H9 (cell line): ENCODE data around the gene DDX27. TPM values are rescaled to one million over a fixed set of nuclear protein-coding genes. Genes with fewer than 3 reads are reported as not detected.

Experiments used
- DNase-seq: peaks from one replicate; pipeline ENCODE4 v3.0.0-alpha.2; 2017
- H2AFZ ChIP-seq: one replicate; pipeline ENCODE4 v1.6.1; 2013; ENCODE audit warnings: mild to moderate bottlenecking, low read length, control low read depth, moderate library complexity
- H2AK5ac ChIP-seq: 2 replicates; pipeline ENCODE4 v1.6.1; 2013; ENCODE audit warnings: low read length, control low read depth, mixed read lengths; ENCODE audit not compliant: insufficient read length
- H2BK120ac ChIP-seq: one replicate; pipeline ENCODE4 v1.6.1; 2013; ENCODE audit warnings: low read depth, mild to moderate bottlenecking, low read length, control low read depth, inconsistent platforms; ENCODE audit not compliant: poor library complexity, severe bottlenecking
- H2BK12ac ChIP-seq: 2 replicates; pipeline ENCODE4 v1.6.1; 2013; ENCODE audit warnings: low read length, control low read depth, mixed read lengths, low read depth; ENCODE audit not compliant: insufficient read length
- H2BK15ac ChIP-seq: 2 replicates; pipeline ENCODE4 v1.6.1; 2013; ENCODE audit warnings: low read depth, low read length, control low read depth
- H2BK20ac ChIP-seq: one replicate; pipeline ENCODE4 v1.6.1; 2013; ENCODE audit warnings: low read depth, mild to moderate bottlenecking, low read length, control low read depth, inconsistent platforms; ENCODE audit not compliant: poor library complexity, severe bottlenecking
- H2BK5ac ChIP-seq: 2 replicates; pipeline ENCODE4 v1.6.1; 2013; ENCODE audit warnings: low read length, control low read depth, mixed read lengths; ENCODE audit not compliant: insufficient read length
- H3K14ac ChIP-seq: 2 replicates; pipeline ENCODE4 v1.6.1; 2013; ENCODE audit warnings: low read length, control low read depth; ENCODE audit not compliant: insufficient read depth
- H3K18ac ChIP-seq: 2 replicates; pipeline ENCODE4 v1.6.1; 2013; ENCODE audit warnings: low read depth, mild to moderate bottlenecking, mixed read lengths, low read length, control low read depth; ENCODE audit not compliant: insufficient read length
- H3K23ac ChIP-seq: 2 replicates; pipeline ENCODE4 v1.6.1; 2013; ENCODE audit warnings: low read length, control low read depth, mixed read lengths, low read depth; ENCODE audit not compliant: insufficient read length
- H3K23me2 ChIP-seq: 2 replicates; pipeline ENCODE4 v1.6.1; 2013; ENCODE audit warnings: low read depth, mild to moderate bottlenecking, mixed read lengths, low read length, control low read depth; ENCODE audit not compliant: insufficient read length, poor library complexity, severe bottlenecking
- H3K27ac ChIP-seq: 2 replicates; pipeline ENCODE4 v1.5.1; 2013; ENCODE audit warnings: low read length, control low read depth, mixed read lengths, low read depth; ENCODE audit not compliant: insufficient read length
- H3K27me3 ChIP-seq: 2 replicates; pipeline ENCODE4 v1.6.1; 2013; ENCODE audit warnings: low read length, control low read depth, inconsistent platforms; ENCODE audit not compliant: insufficient read depth
- H3K4ac ChIP-seq: 2 replicates; pipeline ENCODE4 v1.6.1; 2013; ENCODE audit warnings: low read depth, mild to moderate bottlenecking, control low read depth, inconsistent platforms, low read length, moderate library complexity
- H3K4me1 ChIP-seq: 2 replicates; pipeline ENCODE4 v1.6.1; 2013; ENCODE audit warnings: low read length, control low read depth, inconsistent platforms; ENCODE audit not compliant: insufficient read depth
- H3K4me2 ChIP-seq: 2 replicates; pipeline ENCODE4 v1.6.1; 2013; ENCODE audit warnings: low read length, control low read depth, mixed read lengths; ENCODE audit not compliant: insufficient read length, insufficient read depth
- H3K56ac ChIP-seq: 2 replicates; pipeline ENCODE4 v1.6.1; 2013; ENCODE audit warnings: low read depth, mild to moderate bottlenecking, mixed read lengths, low read length, control low read depth; ENCODE audit not compliant: insufficient read length
- H3K79me1 ChIP-seq: 2 replicates; pipeline ENCODE4 v1.6.1; 2013; ENCODE audit warnings: low read depth, mild to moderate bottlenecking, moderate library complexity, low read length, control low read depth, inconsistent platforms; ENCODE audit not compliant: insufficient read depth, poor library complexity, severe bottlenecking
- H3K79me2 ChIP-seq: 2 replicates; pipeline ENCODE4 v1.6.1; 2013; ENCODE audit warnings: low read length, control low read depth, inconsistent platforms; ENCODE audit not compliant: insufficient read depth
- H3K9ac ChIP-seq: 2 replicates; pipeline ENCODE4 v1.6.1; 2013; ENCODE audit warnings: low read length, control low read depth, mixed read lengths; ENCODE audit not compliant: insufficient read length; ENCODE audit errors: extremely low read depth
- H3K9me3 ChIP-seq: one replicate; pipeline ENCODE4 v1.6.1; 2013; ENCODE audit warnings: low read depth, low read length, inconsistent platforms; ENCODE audit not compliant: control insufficient read depth
- H3T11ph ChIP-seq: one replicate; pipeline ENCODE4 v1.6.1; 2013; ENCODE audit warnings: mild to moderate bottlenecking, low read length, control low read depth, inconsistent platforms
- H4K20me1 ChIP-seq: one replicate; pipeline ENCODE4 v1.6.1; 2013; ENCODE audit not compliant: control insufficient read depth, insufficient read length, insufficient read depth
- H4K5ac ChIP-seq: 2 replicates; pipeline ENCODE4 v1.6.1; 2013; ENCODE audit warnings: low read depth, mild to moderate bottlenecking, mixed read lengths, low read length, control low read depth; ENCODE audit not compliant: insufficient read length
- H4K8ac ChIP-seq: replicated peaks from 2 replicates; pipeline ENCODE4 v1.6.1; 2013; ENCODE audit warnings: low read length, control low read depth, mixed read lengths, low read depth; ENCODE audit not compliant: insufficient read length
- H4K91ac ChIP-seq: 2 replicates; pipeline ENCODE4 v1.6.1; 2013; ENCODE audit warnings: low read depth, mild to moderate bottlenecking, moderate library complexity, mixed read lengths, low read length, control low read depth; ENCODE audit not compliant: insufficient read length
- H3K27ac Mint-ChIP-seq, 3 experiments: 2 replicates in 2 of 3; 3 replicates in 1 of 3; pipeline ENCODE4 v1.8.0; 2020 to 2021; ENCODE audit warnings: mixed read lengths in 3 of 3, mild to moderate bottlenecking in 1 of 3, moderate library complexity in 1 of 3
- H3K27me3 Mint-ChIP-seq: 2 replicates; pipeline ENCODE4 v1.8.0; 2021; ENCODE audit warnings: low read depth, mild to moderate bottlenecking, moderate library complexity, mixed read lengths
- H3K36me3 Mint-ChIP-seq, 3 experiments: 2 replicates in 2 of 3; 3 replicates in 1 of 3; pipeline ENCODE4 v1.8.0; 2020 to 2021; ENCODE audit warnings: low read depth in 3 of 3, mixed read lengths in 3 of 3; ENCODE audit not compliant: insufficient read depth in 1 of 3
- H3K4me1 Mint-ChIP-seq, 2 experiments: 2 replicates each; pipeline ENCODE4 v1.8.0; 2020; ENCODE audit warnings: mixed read lengths in 2 of 2
- H3K4me3 Mint-ChIP-seq, 2 experiments: 2 replicates in 1 of 2; 3 replicates in 1 of 2; pipeline ENCODE4 v1.8.0; 2020 to 2021; ENCODE audit warnings: mild to moderate bottlenecking in 2 of 2, mixed read lengths in 2 of 2, moderate library complexity in 1 of 2
- H3K9me3 Mint-ChIP-seq, 2 experiments: 2 replicates in 1 of 2; 3 replicates in 1 of 2; pipeline ENCODE4 v1.8.0; 2020; ENCODE audit warnings: mild to moderate bottlenecking in 2 of 2, mixed read lengths in 2 of 2, moderate library complexity in 1 of 2
- CTCF ChIP-seq: fragments of 200-600 bp; sonication (generic); conservative IDR thresholded peaks from 3 replicates; pipeline ENCODE4 v1.8.0; 2021; ENCODE audit warnings: antibody characterized with exemption, mild to moderate bottlenecking
- WGBS: extraction: QIAGEN DNeasy Blood & Tissue Kit; methylation state at CpG from one replicate; pipeline ENCODE4 v1.1.7; 2013; ENCODE audit warnings: missing lambda C conversion rate, low lambda C conversion rate, mixed read lengths; ENCODE audit not compliant: insufficient read length; ENCODE audit errors: extremely low coverage; 5-methylcytosine and 5-hydroxymethylcytosine counted together
- total RNA-seq: library from RNA; stranded (reverse); gene quantifications from 2 replicates; pipeline ENCODE4 v1.2.1, GENCODE V29; 2021

Gene DDX27
- total RNA-seq, 1 experiment from 2014 or later, result 46.9 TPM

GRCh38 chr20:49279677-49280462 is 60.7 kb downstream of the DDX27 start:
- H3K4me1 Mint-ChIP-seq, result peaks cover 51 to 59% of the 10 kb centered on the region in 2 experiments

More at GRCh38 chr20:49279677-49280462, 60.7 kb downstream of the DDX27 start:
- peaks cover 19% of the 10 kb centered on the region for H3K27me3 Mint-ChIP-seq
- Histone ChIP-seq H3K18ac (no peak overlapping the region), H3K4ac (no peak overlapping the region), H4K8ac (no peak overlapping the region), H3K27me3 (no peaks in the 10 kb centered on the region), H2BK20ac (no peak overlapping the region), H3T11ph (no peak overlapping the region), H2AK5ac (no peak overlapping the region), H3K9ac (peak overlapping the region; percentile 99), H2BK15ac (no peak overlapping the region), H3K4me2 (peak overlapping the region; percentile 100), H3K23me2 (peaks cover 41% of the 10 kb centered on the region), H3K79me2 (peaks cover 65% of the 10 kb centered on the region), H3K56ac (no peak overlapping the region), H3K79me1 (no peaks in the 10 kb centered on the region), H3K4me1 (no peaks in the 10 kb centered on the region), H4K20me1 (no peaks in the 10 kb centered on the region), H3K14ac (no peak overlapping the region), H4K91ac (no peak overlapping the region), H2BK12ac (no peak overlapping the region), H3K27ac (peak overlapping the region; percentile 87), H2BK120ac (no peak overlapping the region), H2BK5ac (peak overlapping the region; percentile 16), H3K23ac (no peak overlapping the region), H3K9me3 (no peaks in the 10 kb centered on the region), H2AFZ (no peak overlapping the region), H4K5ac (no peak overlapping the region)
- peak overlapping the region; percentile 97 to 99 (median 98); a peak in 6 of 7 replicates for H3K27ac Mint-ChIP-seq
- no peak for DNase-seq
- H3K36me3 Mint-ChIP-seq, result peaks cover 72 to 83% (median 83%) of the 10 kb centered on the region in 3 experiments
- no CpG with 5 or more reads among the region's 7 CpGs for WGBS
- peaks cover 24 to 34% of the 10 kb centered on the region in 2 experiments for H3K9me3 Mint-ChIP-seq
- peak overlapping the region; percentile 99 for H3K4me3 Mint-ChIP-seq
- TF ChIP-seq CTCF, result no peak
